IMR-90 (cell line): ENCODE results near the gene SLC6A3. TPM values are rescaled to one million over a fixed set of nuclear protein-coding genes. Genes with fewer than 3 reads are reported as not detected.

ENCODE experiments used
- ATAC-seq: fragments of 200-7000 bp; cut with Tn5 transposase; 2 replicates; pipeline ENCODE4 v1.9.1; 2020; ENCODE audit warnings: low read depth, mild to moderate bottlenecking, moderate library complexity
- BruUV-seq: library from RNA; stranded (reverse); fragments of 400-500 nt; replicated peaks from 2 replicates; lab custom pipeline; 2021; lab: Mats Ljungman, UMichigan
- CTCF ChIA-PET: fragments of 300-600 bp; formaldehyde crosslinking; extraction: SDS; loops from one replicate; lab custom pipeline; 2021; ENCODE audit warnings: antibody characterized with exemption; lab: Yijun Ruan, JAX
- POLR2A ChIA-PET: fragments of 300-600 bp; sonication (Branson Sonifier 250); formaldehyde crosslinking; loops from one replicate; lab custom pipeline; 2022; ENCODE audit warnings: antibody characterized with exemption; ENCODE audit not compliant: unreplicated experiment; lab: Charles Lee
- DNase-seq: peaks from one replicate; pipeline ENCODE4 v3.0.0; 2013
- H2AFZ ChIP-seq: replicated peaks from 2 replicates; pipeline ENCODE3; 2013; ENCODE audit warnings: low read length, mild to moderate bottlenecking; ENCODE audit not compliant: poor library complexity
- H2AK5ac ChIP-seq: 2 replicates; pipeline ENCODE4 v1.6.1; 2013; ENCODE audit warnings: low read depth, low read length, inconsistent platforms
- H2AK9ac ChIP-seq: replicated peaks from 2 replicates; pipeline ENCODE3; 2013; ENCODE audit warnings: mild to moderate bottlenecking, low read depth, low read length, moderate library complexity; ENCODE audit not compliant: poor library complexity
- H2BK120ac ChIP-seq: 2 replicates; pipeline ENCODE4 v1.6.1; 2013; ENCODE audit warnings: low read depth, low read length, inconsistent platforms
- H2BK15ac ChIP-seq: 3 replicates; pipeline ENCODE4 v1.6.1; 2013; ENCODE audit warnings: low read depth, low read length, inconsistent platforms
- H2BK20ac ChIP-seq: 2 replicates; pipeline ENCODE4 v1.6.1; 2013; ENCODE audit warnings: low read depth, mild to moderate bottlenecking, inconsistent platforms, low read length, moderate library complexity
- H2BK5ac ChIP-seq: 2 replicates; pipeline ENCODE4 v1.6.1; 2013; ENCODE audit warnings: mild to moderate bottlenecking, low read depth, low read length, inconsistent platforms; ENCODE audit not compliant: poor library complexity, severe bottlenecking
- H3K14ac ChIP-seq: replicated peaks from 2 replicates; pipeline ENCODE4 v1.6.1; 2013; ENCODE audit warnings: low read depth, low read length, inconsistent platforms
- H3K18ac ChIP-seq: 2 replicates; pipeline ENCODE4 v1.6.1; 2013; ENCODE audit warnings: low read depth, low read length, control low read depth
- H3K23ac ChIP-seq: 2 replicates; pipeline ENCODE4 v1.6.1; 2013; ENCODE audit warnings: low read depth, low read length, inconsistent platforms
- H3K27ac ChIP-seq: 2 replicates; pipeline ENCODE4 v1.5.1; 2013; ENCODE audit warnings: mild to moderate bottlenecking, control low read depth, low read length; ENCODE audit not compliant: insufficient read depth
- H3K27me3 ChIP-seq: 2 replicates; pipeline ENCODE4 v1.6.1; 2013; ENCODE audit warnings: low read length; ENCODE audit not compliant: control insufficient read depth, insufficient read depth
- H3K36me3 ChIP-seq: 2 replicates; pipeline ENCODE4 v1.6.1; 2013; ENCODE audit warnings: low read length, mixed read lengths; ENCODE audit not compliant: control insufficient read depth, insufficient read depth
- H3K4ac ChIP-seq: 2 replicates; pipeline ENCODE4 v1.6.1; 2013; ENCODE audit warnings: low read depth, low read length, inconsistent platforms
- H3K4me1 ChIP-seq: 2 replicates; pipeline ENCODE4 v1.6.1; 2013; ENCODE audit warnings: low read length, mixed read lengths; ENCODE audit not compliant: control insufficient read depth, insufficient read depth
- H3K4me2 ChIP-seq: 2 replicates; pipeline ENCODE4 v1.6.1; 2013; ENCODE audit warnings: low read depth, mild to moderate bottlenecking, control low read depth, low read length, moderate library complexity
- H3K4me3 ChIP-seq: 2 replicates; pipeline ENCODE4 v1.5.1; 2013; ENCODE audit warnings: low read depth, mild to moderate bottlenecking, control low read depth, low read length, moderate library complexity; ENCODE audit not compliant: insufficient read depth
- H3K56ac ChIP-seq: 2 replicates; pipeline ENCODE4 v1.6.1; 2013; ENCODE audit warnings: low read length, inconsistent platforms; ENCODE audit not compliant: insufficient read depth; ENCODE audit errors: extremely low read depth
- H3K79me1 ChIP-seq, 2 experiments: 2 replicates each; pipeline ENCODE4 v1.6.1; 2013; ENCODE audit warnings: low read length in 2 of 2, inconsistent platforms in 1 of 2, low read depth in 1 of 2
- H3K9ac ChIP-seq: 2 replicates; pipeline ENCODE4 v1.6.1; 2013; ENCODE audit warnings: low read depth, low read length, control low read depth
- H3K9me1 ChIP-seq: 2 replicates; pipeline ENCODE4 v1.6.1; 2013; ENCODE audit warnings: low read length, inconsistent platforms; ENCODE audit not compliant: insufficient read depth
- H3K9me3 ChIP-seq: 2 replicates; pipeline ENCODE4 v1.6.1; 2013; ENCODE audit warnings: low read length; ENCODE audit not compliant: control insufficient read depth, insufficient read depth
- H4K20me1 ChIP-seq: 2 replicates; pipeline ENCODE4 v1.6.1; 2013; ENCODE audit warnings: low read length, inconsistent platforms; ENCODE audit not compliant: insufficient read depth
- H4K5ac ChIP-seq: 2 replicates; pipeline ENCODE4 v1.6.1; 2013; ENCODE audit warnings: mild to moderate bottlenecking, low read depth, low read length, control low read depth
- H4K8ac ChIP-seq, 2 experiments: 2 replicates each; pipeline ENCODE4 v1.6.1; 2013; ENCODE audit warnings: low read depth in 2 of 2, low read length in 2 of 2, control low read depth in 1 of 2, inconsistent platforms in 1 of 2
- H4K91ac ChIP-seq: 2 replicates; pipeline ENCODE4 v1.6.1; 2013; ENCODE audit warnings: low read depth, low read length, inconsistent platforms; ENCODE audit not compliant: insufficient read depth
- NFE2L2 ChIP-seq: fragments of 150-350 bp; IDR thresholded peaks from 2 replicates; pipeline ENCODE4 v1.6.1; 2016; ENCODE audit warnings: low read depth, mild to moderate bottlenecking, low read length
- RFX5 ChIP-seq: IDR thresholded peaks from 2 replicates; pipeline ENCODE4 v1.8.0; 2012; ENCODE audit warnings: low read depth, mild to moderate bottlenecking, low read length, moderate library complexity
- WGBS, 2 experiments: methylation state at CpG; one replicate each; pipeline versions ENCODE4 v1.1.5 to v1.1.7; 2013; ENCODE audit warnings: missing lambda C conversion rate in 2 of 2; ENCODE audit not compliant: insufficient read length in 1 of 2; ENCODE audit errors: extremely low coverage in 2 of 2; 5-methylcytosine and 5-hydroxymethylcytosine counted together
- dilution Hi-C: fragments of 300-500 bp; cut with HindIII; formaldehyde crosslinking; loops from one replicate; pipeline ENCODE4 v1.14.3; 2018; ENCODE audit warnings: low sequenced_read_pairs; ENCODE audit not compliant: unreplicated experiment
- in situ Hi-C: fragments of 300-500 bp; cut with MboI; formaldehyde crosslinking; loops from 3 replicates; pipeline ENCODE4 v1.14.3; 2019; ENCODE audit warnings: low sequenced_read_pairs, inconsistent platforms, mixed read lengths
- intact Hi-C: fragments of 100-400 bp; cut with micrococcal nuclease; formaldehyde crosslinking; loops from 2 replicates; pipeline ENCODE4 v1.10.0; 2022
- polyA plus RNA-seq, 3 experiments: library from polyadenylated mRNA; depleted of rRNA; stranded (reverse); fragments of >200 nt; gene quantifications; 2 replicates each; pipeline ENCODE4 v1.2.3, GENCODE V29; 2012; ENCODE audit warnings: low replicate concordance in 1 of 3
- total RNA-seq: library from RNA; depleted of rRNA; stranded (reverse); fragments of >200 nt; gene quantifications from 2 replicates; pipeline ENCODE4 v1.2.3, GENCODE V29; 2012

The SLC6A3 gene
- total and polyA plus RNA-seq, 2 of the 4 experiments (the other 2 are of a cell fraction), result not detected

DNA sequence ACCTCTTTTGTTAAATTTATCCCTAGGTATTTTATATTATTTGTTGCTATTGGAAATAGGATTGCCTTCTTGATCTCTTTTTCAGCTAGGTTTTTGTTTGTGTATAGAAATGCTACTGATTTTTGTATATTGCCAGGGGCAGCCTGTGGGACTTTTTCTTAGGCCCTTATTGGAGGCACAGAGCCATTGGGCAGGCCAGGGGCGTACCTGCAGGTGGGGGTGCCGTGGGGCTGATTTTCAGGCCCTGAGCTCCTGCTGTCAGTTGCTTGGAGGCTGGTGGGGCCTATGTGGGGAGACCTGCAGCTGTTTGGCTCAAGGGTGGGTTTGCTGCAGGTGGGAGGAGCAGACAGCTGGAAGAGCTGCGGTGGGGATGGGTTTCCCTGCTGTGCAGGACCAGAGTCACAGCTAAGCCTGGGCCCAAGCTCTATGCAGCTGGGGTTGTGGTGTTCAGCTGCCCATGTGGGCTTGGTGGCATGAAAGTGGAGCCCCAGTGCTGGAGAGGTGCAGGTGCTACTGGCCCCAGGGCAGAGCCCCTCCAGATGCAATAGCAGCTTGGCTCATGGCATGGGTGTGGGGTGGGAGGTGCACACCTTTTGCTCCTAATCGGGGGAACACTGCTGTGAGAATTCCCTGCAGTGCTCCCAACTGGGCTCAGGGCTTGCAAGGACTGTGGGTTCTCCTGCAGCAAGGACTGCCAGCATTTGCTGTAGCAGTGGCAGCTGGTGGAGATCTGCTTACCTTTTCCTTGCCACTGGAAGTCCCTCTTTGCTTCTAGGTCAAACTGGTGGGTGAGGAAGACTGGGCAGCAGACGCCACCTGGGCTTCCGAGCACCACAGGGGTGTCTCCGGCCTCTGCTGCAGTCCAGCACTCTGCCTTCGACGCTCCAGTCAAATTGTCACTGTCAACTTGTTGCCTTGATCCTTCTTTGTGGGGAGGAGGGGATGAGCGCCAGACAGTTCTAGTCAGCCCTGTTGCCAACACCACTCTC lies 92.7 kb downstream of the SLC6A3 start:
- Histone ChIP-seq H2BK20ac (no peak overlapping the region), H4K20me1 (no peaks in the 10 kb centered on the region), H3K79me1 (no peaks in the 10 kb centered on the region), H3K14ac (no peak overlapping the region), H2AK5ac (no peak overlapping the region), H3K27me3 (peaks cover 26% of the 10 kb centered on the region), H3K23ac (no peak overlapping the region), H3K18ac (no peak overlapping the region), H3K56ac (no peak overlapping the region), H4K8ac (no peak overlapping the region), H4K91ac (no peak overlapping the region), H3K9me1 (no peaks in the 10 kb centered on the region), H3K27ac (no peak overlapping the region), H3K36me3 (no peaks in the 10 kb centered on the region), H3K4me1 (no peaks in the 10 kb centered on the region), H3K9me3 (no peaks in the 10 kb centered on the region), H3K4me3 (no peak overlapping the region), H3K9ac (no peak overlapping the region), H2BK120ac (no peak overlapping the region), H2AK9ac (no peak overlapping the region), H3K4me2 (no peak overlapping the region), H2BK5ac (no peak overlapping the region), H4K5ac (no peak overlapping the region), H2AFZ (no peak overlapping the region), H2BK15ac (no peak overlapping the region), H3K4ac (no peak overlapping the region)
- ChIA-PET CTCF (no interaction called here), POLR2A (no interaction called here)
- DNase-seq, result no peak
- no peak for ATAC-seq
- no peak for TF ChIP-seq RFX5
- TF ChIP-seq NFE2L2, result no peak
- intact Hi-C loops (no loop called here), dilution Hi-C loops (no loop called here), in situ Hi-C loops (loop anchor here (25.0 kb wide), 1 partner anchor 285 kb away; no protein-coding TSS in a partner anchor)
- BruUV-seq, result no TSS peak
- WGBS, 2 experiments, result 60% methylated on average over 6 of the region's 10 CpGs; no CpG with 5 or more reads in 1 of the 2 experiments
